Testis (tissue), 2 donors: Measurements from ENCODE around the gene EIF4B.
"Not testable (repeated sequence)": the region's sequence is repeated elsewhere in the genome, so short reads cannot be mapped to it uniquely, and the experiment has no call there.

ENCODE experiments used
- CTCF ChIP-seq, 3 experiments: fragments of 450-650 bp in 2 of 3; fragments of 200-600 bp in 1 of 3; sonication (generic) in 1 of 3; IDR thresholded peaks; one replicate each; pipeline ENCODE4 v1.5.1; 2016 to 2019; ENCODE audit warnings: antibody characterized with exemption in 3 of 3, mild to moderate bottlenecking in 2 of 3, moderate library complexity in 1 of 3
- POLR2A ChIP-seq: fragments of 450-650 bp; IDR thresholded peaks from one replicate; pipeline ENCODE4 v1.6.1; 2017; ENCODE audit warnings: antibody characterized with exemption, mild to moderate bottlenecking, moderate library complexity

GRCh38 chr12:53033832-53034231 lies 27.6 kb downstream of the EIF4B start:
- TF ChIP-seq CTCF (IDR thresholded peaks at IDR 0.05); POLR2A: not testable (repeated sequence)
